Stimulated activated CD8-positive, alpha-beta memory T cell treated with anti-CD3 and anti-CD28 coated beads, Interleukin-7, amount 100 ng/mL, for 24 hours (primary cell): ENCODE data around the gene ALG13.
A peak's percentile ranks its signal among the peaks of the same experiment; 100 is the strongest.
"Not testable (repeated sequence)": the region's sequence is repeated elsewhere in the genome, so short reads cannot be mapped to it uniquely, and the experiment has no call there.

Source experiments
- DNase-seq: peaks from one replicate; pipeline ENCODE4 v3.0.0-alpha.2; 2020; ENCODE audit warnings: low read depth

The ALG13 gene

GRCh38 chrX:111680988-111681779 lies at the start of gene ALG13:
TSS of gene ALG13 (plus strand) at chrX:111681170. CDS start at chrX:111681219, 49 bp downstream.
- peak; percentile 68 for DNase-seq

- DNase-seq = no peak
Observed at GRCh38 chrX:111634823-111635729, 45.9 kb upstream of the ALG13 start.

- no peak for DNase-seq
Observed at GRCh38 chrX:111641969-111642368, 39.0 kb upstream of the ALG13 start.

GRCh38 chrX:111645165-111645564 lies 35.8 kb upstream of the ALG13 start:
- not testable (repeated sequence) for DNase-seq

GRCh38 chrX:111645607-111646006 lies 35.4 kb upstream of the ALG13 start:
- no peak for DNase-seq

- DNase-seq = no peak
Observed at GRCh38 chrX:111646515-111646914, 34.5 kb upstream of the ALG13 start.

- DNase-seq = no peak
Observed at GRCh38 chrX:111648802-111649201, 32.2 kb upstream of the ALG13 start.

- DNase-seq = no peak
Observed at GRCh38 chrX:111649638-111650037, 31.3 kb upstream of the ALG13 start.

GRCh38 chrX:111650845-111651244 lies 30.1 kb upstream of the ALG13 start:
- DNase-seq = no peak

- no peak for DNase-seq
Observed at GRCh38 chrX:111652719-111653118, 28.3 kb upstream of the ALG13 start.

- no peak for DNase-seq
Observed at GRCh38 chrX:111661241-111661640, 19.7 kb upstream of the ALG13 start.

- no peak for DNase-seq
Observed at GRCh38 chrX:111662292-111662691, 18.7 kb upstream of the ALG13 start.

- no peak for DNase-seq
Observed at GRCh38 chrX:111671668-111672067, 9.3 kb upstream of the ALG13 start.

- no peak for DNase-seq
Observed at GRCh38 chrX:111687305-111687704, 6.3 kb downstream of the ALG13 start.

GRCh38 chrX:111695297-111695880 lies 14.4 kb downstream of the ALG13 start:
- no peak for DNase-seq

GRCh38 chrX:111719426-111720210 lies 38.6 kb downstream of the ALG13 start:
- no peak for DNase-seq

- DNase-seq = no peak
Observed at GRCh38 chrX:111728096-111728495, 47.1 kb downstream of the ALG13 start.

GRCh38 chrX:111731351-111731750 lies 50.4 kb downstream of the ALG13 start:
- no peak for DNase-seq

GRCh38 chrX:111736571-111736970 lies 55.6 kb downstream of the ALG13 start:
- no peak for DNase-seq

GRCh38 chrX:111742018-111742417 lies 61.0 kb downstream of the ALG13 start:
- DNase-seq = no peak

- DNase-seq = no peak
Observed at GRCh38 chrX:111743316-111743715, 62.3 kb downstream of the ALG13 start.

- no peak for DNase-seq
Observed at GRCh38 chrX:111756486-111756885, 75.5 kb downstream of the ALG13 start.
